ENCODE data around the gene SLC25A20.

GRCh38 chr3:48926425-48927392, 28.0 kb upstream of the SLC25A20 start:
- TF ChIP-seq CTCF (IDR thresholded peaks at IDR 0.05) (no peak), POLR2A (IDR thresholded peaks at IDR 0.05) (no peak)

Data from heart left ventricle (tissue), 13 donors.